Activated CD4-positive, alpha-beta T cell treated with anti-CD3 and anti-CD28 coated beads, Interleukin-10, Interleukin-2, amounts not matched to agents 100 ng/mL and 50 ng/mL, durations not matched to agents 16 hours and 8 hours (primary cell): ENCODE data around the gene ZNF18.
A peak's percentile ranks its signal among the peaks of the same experiment; 100 is the strongest.
"Not testable (repeated sequence)": the region's sequence is repeated elsewhere in the genome, so short reads cannot be mapped to it uniquely, and the experiment has no call there.

Experiments
- DNase-seq: peaks from one replicate; pipeline ENCODE4 v3.0.0-alpha.2; 2020

The ZNF18 gene

GRCh38 chr17:11981862-11982261 is 15.4 kb downstream of the ZNF18 start:
- DNase-seq = no peak

DNA sequence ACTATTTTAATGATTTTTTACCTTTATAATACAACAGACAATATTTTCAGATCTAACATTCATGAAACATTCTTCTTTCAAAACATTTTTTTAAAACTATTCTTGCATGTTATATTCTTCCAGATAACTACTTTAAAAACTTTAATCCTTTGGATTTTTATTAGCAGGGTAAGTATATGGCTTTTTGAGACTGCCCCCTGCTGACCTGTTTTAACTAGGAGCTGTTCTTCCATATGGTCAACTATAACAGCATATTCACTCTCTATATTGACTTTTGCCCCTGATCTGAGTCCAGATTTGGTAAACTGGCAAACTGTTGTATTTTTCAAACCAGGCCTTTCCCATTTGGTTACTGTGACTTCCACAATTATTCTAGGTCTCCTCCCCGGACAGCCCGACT is 16.5 kb downstream of the ZNF18 start:
- no peak for DNase-seq

- DNase-seq = no peak
These were observed 17.5 kb downstream of the ZNF18 start for GRCh38 chr17:11979795-11980194.

- DNase-seq = not testable (repeated sequence)
These were observed 24.5 kb downstream of the ZNF18 start for GRCh38 chr17:11972741-11973140.

DNA sequence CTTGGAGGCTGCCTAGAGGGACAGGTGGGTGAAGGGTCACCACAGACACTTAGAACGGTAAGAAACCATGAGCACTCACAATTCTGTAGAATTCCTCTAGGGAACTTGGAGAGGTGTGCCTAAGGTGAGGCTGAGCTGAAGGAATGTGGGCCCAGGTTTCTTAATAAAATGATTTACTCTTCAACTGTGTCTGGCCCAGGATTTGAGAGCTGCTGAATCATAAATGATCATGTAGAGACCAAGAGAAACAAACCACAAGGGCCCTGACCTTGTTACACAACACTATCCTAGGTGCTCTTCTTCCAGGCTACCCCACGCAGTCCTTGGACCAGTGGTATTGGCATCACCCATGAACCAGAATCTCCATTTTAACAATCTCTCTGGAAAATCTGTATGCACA is 27.7 kb downstream of the ZNF18 start:
- no peak for DNase-seq

DNA sequence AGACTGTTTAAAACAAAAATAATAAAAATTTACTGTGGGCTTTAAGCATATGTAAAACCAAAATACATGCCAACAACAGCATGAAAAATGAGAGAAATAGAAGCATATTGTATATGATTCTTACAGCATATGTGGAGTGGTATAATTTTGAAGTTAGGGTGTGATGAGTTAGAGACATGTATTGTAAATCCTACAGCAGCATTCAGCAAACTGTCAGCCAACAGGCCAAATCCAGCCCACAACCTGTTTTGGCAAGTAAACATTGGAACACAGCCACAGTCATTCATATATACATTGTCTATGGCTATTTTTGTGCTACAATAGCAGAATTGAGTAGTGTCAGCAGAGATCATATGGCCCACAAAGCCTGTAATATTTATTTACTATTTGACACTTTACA is 42.3 kb downstream of the ZNF18 start:
- DNase-seq = no peak

DNA sequence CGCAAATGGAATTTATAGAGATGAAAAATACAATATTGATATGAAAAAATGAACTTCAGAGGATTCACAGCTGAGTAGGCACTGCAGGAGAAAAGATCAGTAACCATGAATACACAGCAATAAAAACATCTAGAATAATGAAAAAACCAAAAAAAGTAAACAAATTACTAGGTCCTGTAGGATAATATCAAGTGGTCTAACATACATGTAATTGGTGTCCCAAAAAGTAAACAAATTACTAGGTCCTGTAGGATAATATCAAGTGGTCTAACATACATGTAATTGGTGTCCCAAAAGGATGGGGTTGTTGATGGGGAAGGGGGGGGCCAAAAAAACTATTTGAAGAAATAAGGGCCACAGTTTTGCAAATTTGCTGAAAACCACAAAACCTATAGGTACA is 43.4 kb downstream of the ZNF18 start:
- no peak for DNase-seq

DNA sequence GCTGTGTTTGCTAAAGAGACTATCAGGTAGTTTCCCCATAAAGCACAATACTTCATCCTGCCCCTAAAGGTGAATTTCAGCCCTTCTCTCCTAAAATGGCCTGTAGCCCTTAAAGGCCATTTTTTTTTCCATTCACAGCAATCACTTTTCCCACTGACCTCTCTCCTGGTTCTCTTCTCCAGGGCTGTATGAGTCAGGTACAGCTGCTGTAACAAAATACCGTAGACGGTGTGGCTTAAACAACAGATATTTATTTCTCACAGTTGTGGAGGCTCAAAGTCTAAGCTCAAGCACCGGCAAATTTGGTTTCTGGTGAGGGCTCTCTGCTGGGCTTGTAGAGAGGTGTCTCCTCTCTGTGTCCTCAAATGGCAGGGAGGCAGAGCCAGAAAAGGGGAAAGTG is 44.7 kb downstream of the ZNF18 start:
- DNase-seq = no peak

GRCh38 chr17:11950771-11951519 is 46.3 kb downstream of the ZNF18 start:
- DNase-seq = no peak

DNA sequence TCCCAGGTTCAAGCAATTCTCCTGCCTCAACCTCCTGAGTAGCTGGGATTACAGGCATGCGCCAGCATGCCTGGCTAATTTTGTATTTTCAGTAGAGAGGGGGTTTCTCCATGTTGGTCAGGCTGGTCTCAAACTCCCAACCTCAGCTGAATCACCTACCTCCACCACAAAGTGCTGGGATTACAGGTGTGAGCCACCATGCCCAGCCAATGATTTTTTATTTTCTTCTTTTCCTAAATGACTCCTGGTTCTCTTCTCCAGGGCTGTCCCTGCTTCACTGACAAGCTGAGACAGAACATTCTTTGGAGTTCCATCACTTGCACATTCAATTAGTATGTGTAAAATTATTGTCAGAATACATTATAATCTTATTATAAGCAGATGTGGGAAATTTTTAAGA is 47.7 kb downstream of the ZNF18 start:
- DNase-seq = not testable (repeated sequence)

DNA sequence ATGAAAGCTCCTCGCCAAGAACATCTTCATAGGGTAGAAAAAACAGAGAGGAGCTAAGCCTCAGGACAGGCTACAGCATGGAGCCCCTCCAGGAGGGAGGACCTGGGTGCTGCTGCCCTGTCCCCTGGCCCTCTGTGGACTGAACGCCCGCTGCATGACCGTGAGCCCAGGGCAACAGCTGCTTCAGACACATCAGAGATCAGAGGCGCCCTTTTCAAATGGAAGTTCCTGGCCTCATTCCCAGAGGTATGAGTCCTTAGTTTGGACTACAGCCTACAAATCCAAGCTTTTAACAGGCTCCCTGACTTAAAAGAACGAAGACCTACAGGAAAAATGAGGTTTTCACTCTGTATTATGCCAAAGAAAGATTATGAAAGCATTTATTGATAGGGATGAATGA is 48.5 kb downstream of the ZNF18 start:
- no peak for DNase-seq

DNA sequence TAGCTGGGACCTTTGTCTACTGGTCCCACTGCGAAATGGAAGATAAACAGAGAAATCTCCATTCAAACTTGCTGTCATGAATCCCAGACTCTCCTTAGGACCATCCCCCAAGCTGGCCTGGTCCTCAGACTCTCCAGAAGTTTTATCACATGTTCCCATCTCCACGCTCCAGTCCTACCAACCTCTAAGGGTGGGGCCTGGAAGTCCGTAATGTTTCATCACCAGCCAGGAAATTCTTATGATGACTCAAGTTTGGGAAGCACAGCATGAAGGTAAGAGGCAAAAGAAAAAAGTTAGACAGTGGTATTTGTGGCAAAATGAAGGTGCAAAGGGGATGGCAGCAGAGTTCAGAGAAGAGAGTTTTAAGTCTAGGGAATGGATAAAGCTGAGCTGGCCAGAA is 52.7 kb downstream of the ZNF18 start:
- DNase-seq = no peak

DNA sequence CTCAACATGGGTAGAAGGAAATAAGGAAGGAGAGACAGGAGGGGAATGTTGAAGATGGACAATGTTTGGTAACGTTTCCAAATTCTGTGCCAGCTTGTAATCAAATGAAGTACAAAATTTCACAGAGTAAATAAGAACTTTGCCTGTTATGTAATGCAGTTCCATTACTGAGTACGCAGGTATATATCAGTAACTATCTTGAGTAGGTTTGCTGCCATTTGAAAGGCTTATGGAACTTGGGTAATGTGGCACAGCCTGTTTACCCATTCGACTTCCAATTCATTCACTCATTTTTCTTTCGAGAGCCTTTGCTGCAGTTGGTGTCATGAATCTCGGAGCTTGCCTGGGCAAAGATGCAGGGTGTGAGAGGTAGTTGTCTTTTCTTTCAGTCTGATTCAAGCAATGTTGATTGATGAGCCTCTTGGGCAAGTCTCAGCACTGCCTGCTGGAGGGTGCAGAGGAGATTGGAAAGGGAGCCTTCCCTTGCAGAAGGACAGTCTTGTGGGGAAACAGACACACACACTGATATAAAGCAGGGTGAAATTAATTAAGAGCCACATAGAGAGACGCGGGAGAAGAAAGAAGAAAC is 53.4 kb downstream of the ZNF18 start:
- no peak for DNase-seq

GRCh38 chr17:11943086-11943485 is 54.2 kb downstream of the ZNF18 start:
- DNase-seq = not testable (repeated sequence)

- no peak for DNase-seq
These were observed 56.4 kb downstream of the ZNF18 start for GRCh38 chr17:11940904-11941303.

DNA sequence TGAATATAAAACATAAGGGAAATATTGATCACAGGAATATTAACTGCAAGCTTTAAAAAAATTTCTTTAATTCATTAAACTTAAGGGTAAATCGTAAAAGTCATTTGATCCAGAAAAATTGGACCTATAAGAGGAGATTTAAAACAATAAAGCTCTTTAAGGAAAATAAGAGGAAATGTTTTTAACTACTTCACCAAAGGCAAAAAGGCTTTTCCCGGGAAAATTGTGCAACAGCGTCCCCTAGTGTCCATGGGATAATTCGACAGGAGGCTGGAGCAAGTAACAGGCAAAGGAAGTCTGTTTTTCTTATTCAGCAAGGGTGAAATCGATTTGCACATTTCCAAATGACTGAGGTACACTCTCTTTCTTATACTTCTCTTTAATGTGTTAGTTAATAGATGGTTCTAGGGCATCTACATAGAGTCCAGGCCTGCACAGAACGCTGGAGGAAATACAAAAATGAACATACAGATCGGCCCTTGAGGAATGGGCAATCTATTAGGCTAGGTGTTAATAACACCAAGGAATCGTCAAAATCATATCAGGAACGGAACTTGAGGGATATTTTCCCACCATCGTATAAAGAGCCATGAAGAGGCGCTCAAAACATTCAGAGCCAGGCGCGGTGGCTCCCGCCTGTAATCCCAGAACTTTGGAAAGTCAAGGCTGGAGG is 61.4 kb downstream of the ZNF18 start:
- peak; percentile 31 for DNase-seq

DNA sequence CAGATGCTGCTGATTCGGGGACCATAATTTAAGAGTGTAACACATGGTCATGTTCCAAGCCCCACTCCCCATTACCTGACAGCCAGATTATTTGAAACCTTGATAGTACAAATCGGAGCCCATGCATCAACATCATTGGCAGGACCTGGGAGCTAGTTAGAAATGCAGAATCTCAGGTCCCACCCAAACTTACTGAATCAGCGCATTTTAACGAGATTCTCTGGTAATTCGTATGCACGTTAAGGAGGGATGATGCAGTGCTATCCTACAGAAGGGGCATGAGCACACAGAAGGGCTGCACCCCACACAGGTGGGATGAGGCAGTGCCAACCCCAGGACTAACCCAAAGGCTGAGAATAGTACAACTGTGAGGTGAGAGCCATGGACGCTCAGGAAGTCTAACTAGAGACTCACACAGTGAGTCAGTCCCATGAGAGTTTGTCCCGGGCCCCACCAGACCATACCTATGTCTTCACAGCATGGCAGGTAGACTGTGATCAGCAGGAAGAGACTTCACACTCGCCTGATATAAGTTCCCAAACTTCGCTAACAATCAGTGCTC is 64.9 kb downstream of the ZNF18 start:
- DNase-seq = no peak

DNA sequence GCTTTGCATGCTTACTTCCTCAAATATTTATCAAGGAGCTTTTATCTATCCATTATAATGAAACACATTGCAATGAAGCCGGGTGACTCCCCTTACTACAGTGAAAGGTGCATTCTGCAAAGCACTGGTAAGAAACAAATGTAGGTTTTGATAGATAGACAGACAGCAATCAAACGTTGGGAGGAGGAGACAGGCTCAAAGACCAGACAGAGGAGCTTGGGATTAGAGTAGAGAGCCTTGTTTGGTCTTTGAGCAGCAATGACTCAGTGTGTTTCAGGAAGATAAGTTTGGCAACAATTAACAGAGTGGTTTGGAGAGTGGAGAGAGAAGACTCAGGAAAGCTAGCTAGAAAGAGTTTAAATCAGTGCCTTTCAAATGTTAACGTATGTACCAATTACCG is 68.8 kb downstream of the ZNF18 start:
- DNase-seq = no peak
